CD4-positive, alpha-beta T cell treated with Interleukin-4 for 1 hour (primary cell): Measurements from ENCODE around the gene PPIL1.
A peak's percentile ranks its signal among the peaks of the same experiment; 100 is the strongest.
"Not testable (repeated sequence)": the region's sequence is repeated elsewhere in the genome, so short reads cannot be mapped to it uniquely, and the experiment has no call there.

Source experiments
- DNase-seq, 2 donors: peaks; one replicate each; pipeline ENCODE4 v3.0.0-alpha.2; 2020 to 2022

PPIL1 gene

DNA sequence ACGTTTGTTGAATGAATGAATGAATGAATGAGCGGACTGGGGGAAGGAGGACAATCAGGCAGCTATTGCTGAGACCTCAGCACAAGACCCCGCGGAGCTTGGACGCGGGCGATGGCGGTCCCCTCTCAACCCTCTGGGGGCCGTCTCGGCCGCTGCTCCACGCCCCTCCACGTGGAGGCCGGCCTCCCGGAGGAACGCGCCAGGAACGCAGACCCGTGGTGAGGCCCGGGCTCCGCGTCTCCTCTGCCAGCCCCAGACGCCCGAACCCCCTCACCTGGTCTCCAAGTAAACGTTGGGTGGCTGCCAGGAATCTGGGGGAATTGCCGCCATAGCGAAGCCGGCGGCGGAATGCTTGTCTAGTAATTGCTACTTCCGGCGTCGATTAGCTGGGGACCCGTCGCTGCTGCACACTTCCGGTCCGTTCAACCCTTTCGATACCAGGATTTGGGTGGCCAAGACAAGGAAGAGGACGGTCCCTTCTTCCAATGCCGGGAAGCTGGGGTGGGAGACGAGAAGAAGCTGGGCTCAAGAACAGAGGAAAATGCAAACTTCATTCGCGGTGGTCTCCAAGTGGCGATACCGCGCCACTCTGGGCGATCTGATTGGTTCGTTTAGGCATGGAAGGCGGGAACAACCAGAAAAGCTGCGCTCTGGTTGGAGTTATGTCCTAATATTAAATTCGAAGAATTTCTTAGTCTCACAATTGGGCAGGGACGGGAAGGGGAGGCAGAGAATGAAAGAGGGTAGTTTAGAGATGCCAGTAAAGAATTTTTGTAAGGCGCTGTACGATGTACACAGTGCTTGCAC, at the start of gene PPIL1:
Gene PPIL1, minus strand, starts transcription at position 361 of the 807 bp plus-strand sequence. Its CDS starts 31 bp downstream, at position 330.
- peak; percentile 87 to 91 for DNase-seq

DNA sequence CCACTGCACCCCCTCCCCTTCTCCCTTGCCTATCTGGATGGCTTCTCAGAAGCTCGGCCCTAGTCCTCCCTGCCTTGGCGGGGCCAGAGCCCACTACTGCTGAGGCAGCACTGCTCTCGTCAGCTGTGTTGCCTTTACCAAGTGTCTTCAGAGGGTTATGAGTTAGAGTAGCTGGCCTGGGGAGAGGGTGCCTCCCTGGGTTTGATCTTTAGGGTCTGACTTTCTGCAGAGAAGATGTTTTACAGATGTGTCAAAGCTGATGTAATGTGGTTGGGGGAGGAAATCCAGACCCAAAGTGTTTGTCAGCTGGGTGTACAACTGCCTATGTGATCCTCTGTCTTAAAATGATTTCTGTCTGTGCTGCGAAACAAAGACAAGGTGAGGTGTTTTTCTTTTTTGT, 49.5 kb upstream of the PPIL1 start:
- DNase-seq, result no peak

DNA sequence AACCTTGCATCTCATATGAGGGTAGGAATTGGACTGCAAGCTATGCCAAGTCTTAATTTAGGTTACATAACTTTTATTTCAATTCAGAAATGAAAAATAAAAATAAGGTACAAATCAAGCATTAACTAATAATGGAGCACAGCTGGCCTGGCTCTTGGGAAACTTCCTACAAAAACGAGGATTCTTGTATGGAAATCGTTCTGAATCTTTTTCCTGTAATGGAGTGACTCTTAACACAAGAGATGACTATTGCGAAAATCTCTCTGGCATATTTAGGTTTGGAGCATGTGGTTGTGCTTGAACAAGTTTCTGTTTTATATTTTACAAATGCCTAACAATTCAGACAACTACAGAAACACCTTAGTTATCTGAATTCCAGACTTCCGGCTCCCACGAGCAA, 45.9 kb upstream of the PPIL1 start:
- DNase-seq, result no peak

DNA sequence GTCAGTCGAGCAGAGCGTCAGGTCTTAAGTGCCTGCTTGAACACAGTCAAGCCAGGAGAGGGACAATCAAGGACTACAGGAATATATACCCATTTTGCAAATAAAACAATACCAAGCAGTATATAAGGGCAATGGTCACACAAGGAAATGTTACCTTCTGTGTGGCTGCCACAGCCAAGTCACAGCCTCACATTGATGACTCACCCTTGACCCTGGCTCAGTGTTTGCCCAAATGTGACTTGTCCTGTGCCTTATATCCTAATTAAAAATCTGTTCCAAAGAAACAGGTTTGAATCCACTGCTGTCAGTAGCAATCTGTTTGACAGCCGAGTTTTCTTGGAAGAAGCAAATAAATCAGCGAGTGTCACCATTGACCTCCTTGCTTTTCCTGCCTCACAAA, 45.4 kb upstream of the PPIL1 start:
- no peak for DNase-seq

DNA sequence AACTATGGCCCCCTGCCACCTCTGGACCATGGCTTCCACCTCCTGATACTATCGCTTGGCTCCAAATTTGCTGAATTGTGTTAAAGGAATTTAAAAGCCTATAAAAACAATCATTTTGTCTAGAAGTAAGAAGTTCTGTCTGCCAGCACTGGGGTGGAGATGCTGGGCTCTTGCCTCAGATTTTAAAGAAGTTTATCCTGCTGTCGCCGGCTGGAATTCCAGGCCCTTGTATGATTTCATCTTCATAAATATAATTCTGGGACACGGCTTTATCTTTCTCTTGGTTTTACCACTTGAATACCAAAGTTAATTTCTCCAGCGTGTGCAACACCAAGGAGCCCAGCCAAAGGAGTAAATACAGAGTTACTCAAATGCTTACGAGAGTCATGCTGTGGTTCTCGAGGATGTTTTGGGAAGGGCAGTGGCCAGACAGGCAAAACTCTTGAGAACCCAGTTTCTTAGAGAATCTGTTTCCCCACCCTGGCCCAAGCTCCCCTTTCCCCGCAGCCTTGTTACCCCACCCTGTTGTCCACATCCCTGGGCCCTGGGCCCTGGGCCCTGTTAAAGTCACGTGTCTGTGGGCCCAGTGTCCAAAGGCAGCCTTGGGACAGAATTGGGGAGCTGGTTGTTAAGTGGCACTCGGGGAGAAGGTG, 43.1 kb upstream of the PPIL1 start:
- DNase-seq, result no peak

DNA sequence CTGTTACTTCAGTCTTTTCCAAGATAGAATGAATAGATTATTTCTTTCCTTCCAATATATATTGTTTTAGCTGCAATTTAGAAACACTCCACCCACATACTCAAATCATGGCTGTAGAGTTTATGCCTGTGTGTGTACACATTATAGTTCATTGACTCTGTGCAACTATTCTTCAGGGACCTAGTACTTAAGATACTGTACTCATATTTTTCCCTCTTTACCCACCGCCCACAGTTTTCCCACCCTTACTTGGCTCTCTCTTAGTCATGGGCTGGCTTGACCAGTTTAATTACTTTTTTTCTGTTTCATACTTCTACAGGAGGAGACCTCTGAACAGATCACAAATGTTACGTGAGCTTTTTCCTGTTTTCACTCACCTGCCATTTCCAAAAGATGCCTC, 41.5 kb upstream of the PPIL1 start:
- DNase-seq, result no peak

DNA sequence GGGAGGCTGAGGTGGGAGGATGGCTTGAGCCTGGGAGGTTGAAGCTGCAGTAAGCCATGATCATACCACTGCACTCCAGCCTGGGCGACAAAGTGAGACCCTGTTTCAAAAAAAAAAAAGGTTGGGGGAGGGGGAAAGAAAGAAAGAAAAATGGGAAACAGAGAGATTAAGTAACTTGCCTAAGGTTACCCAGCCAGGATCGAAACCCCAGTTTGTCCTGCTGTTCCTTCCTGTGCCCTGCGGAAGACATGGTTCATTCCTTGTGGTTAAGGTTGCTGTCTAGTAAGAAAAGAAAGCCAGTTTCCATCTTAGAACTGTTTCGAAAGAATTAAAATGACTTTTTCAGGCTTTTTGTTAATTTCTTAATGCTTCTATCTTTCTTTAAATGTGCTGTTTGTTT, 41.0 kb upstream of the PPIL1 start:
- DNase-seq, result no peak

DNA sequence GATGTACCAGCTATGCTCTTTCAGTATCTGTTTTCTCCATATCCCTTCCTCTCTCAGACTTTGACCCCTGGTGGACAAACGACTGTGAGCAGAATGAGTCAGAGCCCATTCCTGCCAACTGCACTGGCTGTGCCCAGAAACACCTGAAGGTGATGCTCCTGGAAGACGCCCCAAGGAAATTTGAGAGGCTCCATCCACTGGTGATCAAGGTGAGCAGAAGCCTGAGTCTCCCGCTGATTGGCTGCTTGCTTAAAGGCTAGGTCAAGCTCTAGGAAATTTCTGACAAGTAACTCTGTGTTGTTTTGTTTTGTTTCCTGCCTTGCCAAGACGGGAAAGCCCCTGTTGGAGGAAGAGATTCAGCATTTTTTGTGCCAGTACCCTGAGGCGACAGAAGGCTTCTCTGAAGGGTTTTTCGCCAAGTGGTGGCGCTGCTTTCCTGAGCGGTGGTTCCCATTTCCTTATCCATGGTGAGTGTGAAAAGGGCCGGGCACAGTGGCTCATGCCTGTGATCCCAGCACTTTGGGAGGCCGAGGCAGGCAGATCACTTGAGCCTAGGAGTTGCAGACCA, 39.7 kb upstream of the PPIL1 start:
- DNase-seq, result peak in 1 of 2 donors; percentile 58

DNA sequence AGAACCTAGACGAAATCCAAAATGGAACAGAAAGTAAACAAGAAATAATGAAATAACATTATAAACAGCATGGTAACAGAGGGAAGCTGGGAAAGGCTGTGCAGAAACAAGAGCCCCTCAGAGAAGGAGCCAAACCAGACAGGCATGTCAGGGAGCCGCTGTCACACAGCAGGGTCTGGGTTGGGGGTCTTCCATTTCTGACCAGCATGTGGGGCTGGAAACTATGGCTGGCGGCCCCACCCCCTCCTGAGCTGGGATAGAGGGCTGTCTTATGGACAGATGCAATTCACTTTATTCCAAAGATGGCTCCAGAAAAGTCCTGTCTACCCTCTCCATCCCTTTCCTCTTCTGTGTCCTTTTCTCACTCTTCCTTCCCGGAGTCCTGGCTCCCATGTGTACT, 38.5 kb upstream of the PPIL1 start:
- no peak for DNase-seq

DNA sequence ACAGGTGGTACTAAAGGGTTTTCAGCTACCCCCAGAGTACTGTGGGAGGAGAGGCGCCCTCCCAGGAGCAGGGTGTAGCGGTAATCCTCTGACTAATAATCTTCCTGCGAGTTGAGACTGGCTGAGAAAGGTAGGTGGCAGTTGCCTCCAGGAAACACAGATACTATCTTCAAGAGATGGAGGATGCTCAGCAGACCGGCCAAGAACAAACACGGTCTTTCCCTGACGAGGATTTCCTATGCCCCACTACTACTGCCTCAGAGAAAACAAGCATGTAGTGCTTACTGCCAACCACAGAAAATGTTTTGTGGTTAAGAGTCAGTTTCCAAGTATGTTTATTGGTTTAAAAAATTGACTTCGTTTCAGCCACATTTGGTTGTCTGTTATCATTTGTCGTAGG, 38.0 kb upstream of the PPIL1 start:
- DNase-seq, result peak; percentile 42 to 77

DNA sequence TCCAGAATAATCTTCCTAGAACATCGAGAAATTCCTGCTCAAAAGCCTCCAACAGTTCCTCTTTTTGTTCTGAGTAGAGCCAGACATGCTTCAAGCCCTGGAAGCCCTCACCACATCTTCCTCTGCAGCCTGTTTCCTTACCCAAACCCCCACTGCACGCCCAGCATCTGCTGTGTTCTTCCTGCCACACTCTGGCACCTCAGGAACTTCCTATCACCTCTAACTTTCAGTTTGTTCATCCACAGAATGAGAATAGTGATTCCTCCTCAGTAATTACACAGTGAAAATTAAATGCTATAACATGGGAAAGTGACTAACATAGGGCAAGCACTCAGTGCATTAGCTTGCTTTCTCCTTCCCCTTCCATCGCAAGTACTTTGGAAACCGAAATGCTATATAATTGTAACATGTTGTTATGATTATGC, 37.4 kb upstream of the PPIL1 start:
- peak in 1 of 2 donors; percentile 36 for DNase-seq

DNA sequence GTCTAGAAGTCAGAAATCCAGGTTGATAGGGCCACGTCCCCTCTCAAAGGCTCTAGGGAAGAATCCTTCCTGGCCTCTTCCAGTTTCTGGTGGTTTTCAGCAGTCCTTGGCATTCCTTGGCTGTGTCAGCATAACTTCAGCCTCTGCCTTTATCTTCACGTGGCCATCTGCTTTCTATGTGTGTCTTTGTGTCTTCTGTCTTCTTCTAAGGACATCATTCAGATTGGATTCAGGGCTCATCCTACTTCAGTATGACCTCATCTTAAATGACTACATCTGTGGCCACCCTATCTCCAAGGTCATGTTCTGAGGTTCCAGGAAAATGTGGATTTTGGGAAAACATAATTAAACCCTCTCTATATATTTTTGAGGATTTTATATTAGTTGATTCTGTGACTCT, 34.1 kb upstream of the PPIL1 start:
- no peak for DNase-seq

DNA sequence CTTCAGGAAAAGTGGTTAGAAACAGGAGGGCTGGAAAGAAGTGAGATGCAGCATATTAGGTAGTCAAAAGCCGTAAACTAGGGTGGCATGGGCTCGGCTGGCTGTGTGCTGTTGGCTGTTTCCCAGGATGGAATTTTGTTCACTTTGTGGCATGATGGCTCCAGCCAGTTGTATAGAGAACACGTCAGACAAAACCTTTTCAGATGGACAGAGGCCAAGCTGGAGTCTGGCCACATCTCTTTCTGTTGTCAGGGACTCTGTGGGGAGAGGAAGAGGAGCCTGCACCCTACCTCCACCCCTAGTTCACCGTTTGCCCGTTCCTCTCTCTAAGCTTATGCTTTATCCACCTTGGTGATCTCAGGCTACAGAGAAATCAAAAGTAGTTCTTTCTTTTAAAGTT, 33.2 kb upstream of the PPIL1 start:
- DNase-seq, result no peak

DNA sequence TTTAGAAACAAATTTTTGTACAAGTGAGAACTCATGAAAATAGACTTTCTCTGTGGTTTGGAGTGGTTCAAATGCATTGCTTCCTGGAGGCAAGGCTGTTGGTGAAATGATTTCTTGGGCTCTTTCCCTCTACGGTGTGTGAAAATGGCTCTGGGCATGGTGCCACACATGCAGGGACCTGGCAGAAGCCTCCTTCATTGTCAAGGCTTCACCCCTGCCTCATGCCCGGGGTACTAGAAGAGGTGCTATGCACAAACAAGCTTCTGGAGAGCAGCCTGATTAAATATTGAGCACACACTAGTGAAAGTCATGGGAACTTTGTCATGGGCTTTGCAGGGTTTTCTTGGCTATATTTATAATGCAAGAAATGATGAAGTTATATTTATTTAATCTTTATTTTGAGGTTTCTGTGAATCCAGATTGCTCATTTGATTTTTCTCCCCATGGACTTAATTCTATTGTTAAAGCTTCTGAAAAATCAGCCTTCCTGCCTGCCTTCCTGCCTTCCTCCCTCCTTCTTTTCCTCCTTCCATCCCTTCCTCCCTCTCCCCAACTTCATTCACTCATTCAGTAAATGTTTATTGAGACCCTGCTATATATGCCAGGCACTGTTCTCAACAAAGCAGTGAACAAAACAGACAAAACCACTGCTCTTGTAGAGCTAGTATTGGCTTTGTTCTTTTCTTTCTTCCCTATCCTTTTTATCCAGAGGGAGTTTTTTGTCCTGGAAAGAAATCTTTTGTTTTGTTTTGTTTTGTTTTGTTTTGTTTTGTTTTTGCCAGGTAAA, 32.1 kb upstream of the PPIL1 start:
- no peak for DNase-seq

DNA sequence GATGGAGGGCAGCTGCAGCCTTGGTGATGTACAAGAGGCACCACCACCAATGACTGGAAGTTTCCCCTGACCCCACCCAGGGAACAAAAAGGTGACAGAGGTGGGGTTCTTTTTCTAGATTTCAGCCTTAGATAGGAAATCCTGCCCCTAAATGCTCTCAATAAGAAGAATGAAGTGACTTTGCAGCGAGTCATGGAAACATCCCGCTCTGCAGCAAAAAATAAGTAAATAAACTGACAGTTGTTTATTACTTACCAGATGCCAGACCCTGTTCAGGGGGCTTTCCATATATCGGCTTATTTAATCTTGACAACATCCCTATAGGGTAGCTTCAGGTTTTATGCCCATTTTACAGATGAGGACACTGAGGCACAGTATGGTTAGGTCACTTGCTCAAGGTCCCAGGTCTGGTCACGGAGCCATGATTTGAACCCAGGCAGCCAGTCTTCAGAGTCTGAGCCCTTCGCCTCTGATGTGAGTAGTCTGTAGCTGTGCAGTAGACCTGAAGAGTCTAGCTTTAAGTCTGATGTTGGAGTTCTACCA, 30.3 kb upstream of the PPIL1 start:
- DNase-seq, result no peak

DNA sequence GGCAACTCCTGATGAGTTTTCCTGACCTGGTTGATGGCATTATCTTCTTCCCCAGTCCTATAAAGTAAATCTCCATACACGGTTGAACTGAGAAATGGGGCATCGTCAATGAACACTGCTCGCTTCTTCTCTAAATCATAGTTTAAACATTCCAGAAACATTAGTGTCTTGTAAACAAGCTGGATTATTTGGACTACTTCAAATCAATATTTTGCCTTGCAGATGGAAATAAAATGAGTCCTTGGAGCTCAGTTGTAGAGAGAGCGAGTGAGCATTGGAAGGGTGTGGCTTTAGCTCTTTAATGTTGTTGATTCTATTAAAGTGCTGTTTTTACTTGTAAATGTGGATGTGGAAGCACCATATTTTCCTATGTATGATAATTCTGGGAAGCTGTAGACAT, 29.5 kb upstream of the PPIL1 start:
- no peak for DNase-seq

DNA sequence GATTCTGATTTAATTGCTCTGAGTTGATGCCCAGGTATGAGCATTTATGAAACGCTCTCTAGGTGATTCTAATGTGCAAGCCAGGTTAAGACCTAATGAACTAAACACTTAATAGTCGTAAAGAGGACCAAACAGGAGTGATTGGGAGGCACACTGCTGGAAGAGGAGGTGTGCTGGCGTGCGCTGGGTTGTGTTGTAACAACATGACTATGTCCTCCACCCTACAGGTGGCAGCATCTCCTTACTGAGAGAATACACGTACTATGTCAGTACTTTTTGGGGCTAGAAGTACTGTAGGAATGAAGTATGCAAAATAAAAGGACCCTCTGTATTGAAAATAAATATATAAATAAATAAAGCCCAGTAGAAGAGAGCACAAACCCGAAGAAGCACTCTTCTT, 23.0 kb upstream of the PPIL1 start:
- peak in 1 of 2 donors; percentile 41 for DNase-seq

DNA sequence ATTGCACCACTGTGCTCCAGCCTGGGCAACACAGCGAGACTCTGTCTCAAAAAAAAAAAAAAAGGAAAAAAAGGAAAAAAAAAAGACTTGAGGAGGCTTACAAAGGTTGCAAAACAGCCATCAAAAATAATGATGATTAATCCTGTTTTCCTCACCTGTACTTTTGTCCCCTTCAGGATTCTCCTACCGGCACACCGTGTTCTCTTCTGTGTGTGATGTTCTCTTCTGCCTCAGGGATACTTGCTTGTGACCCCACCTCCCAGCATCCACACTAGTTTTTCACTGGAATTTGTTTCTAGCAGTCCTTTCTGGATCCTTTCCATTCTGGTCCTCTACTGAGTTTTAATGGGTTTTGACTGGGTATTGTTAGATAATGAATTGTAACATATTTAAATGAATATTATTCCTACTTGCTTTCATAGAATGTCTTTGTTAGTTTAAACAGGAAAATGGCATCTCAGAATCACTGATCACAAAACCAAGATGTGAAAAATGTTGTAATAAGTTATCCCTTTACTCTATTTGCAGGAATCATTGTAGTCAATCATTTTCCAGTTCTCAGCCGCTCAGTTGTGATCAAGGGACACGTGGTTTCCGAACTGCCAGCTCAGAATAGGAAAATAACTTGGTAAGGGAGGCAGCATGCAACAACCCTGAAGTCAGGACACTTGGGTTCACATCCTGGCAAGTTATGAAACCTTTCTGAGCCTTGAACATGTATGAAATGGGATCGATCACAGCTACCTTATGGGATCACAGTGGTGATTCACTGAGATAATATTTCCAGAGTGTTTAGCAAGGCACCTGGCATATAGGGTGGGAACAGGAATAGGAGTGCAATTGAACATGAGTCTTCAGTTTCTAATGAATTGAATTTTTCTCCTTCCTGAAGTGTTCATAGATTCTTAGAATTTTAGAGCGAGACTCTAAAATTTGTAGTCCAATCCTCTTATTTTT, 19.7 kb upstream of the PPIL1 start:
- no peak for DNase-seq

DNA sequence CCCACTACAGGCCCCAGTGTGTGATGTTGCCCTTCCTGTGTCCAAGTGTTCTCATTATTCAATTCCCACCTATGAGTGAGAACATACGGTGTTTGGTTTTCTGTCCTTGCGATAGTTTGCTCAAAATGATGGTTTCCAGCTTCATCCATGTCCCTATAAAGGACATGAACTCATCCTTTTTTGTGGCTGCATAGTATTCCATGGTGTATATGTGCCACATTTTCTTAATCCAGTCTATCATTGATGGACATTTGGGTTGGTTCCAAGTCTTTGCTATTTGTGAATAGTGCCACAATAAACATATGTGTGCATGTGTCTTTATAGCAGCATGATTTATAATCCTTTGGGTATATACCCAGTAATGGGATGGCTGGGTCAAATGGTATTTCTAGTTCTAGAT, 16.6 kb upstream of the PPIL1 start:
- not testable (repeated sequence) for DNase-seq

DNA sequence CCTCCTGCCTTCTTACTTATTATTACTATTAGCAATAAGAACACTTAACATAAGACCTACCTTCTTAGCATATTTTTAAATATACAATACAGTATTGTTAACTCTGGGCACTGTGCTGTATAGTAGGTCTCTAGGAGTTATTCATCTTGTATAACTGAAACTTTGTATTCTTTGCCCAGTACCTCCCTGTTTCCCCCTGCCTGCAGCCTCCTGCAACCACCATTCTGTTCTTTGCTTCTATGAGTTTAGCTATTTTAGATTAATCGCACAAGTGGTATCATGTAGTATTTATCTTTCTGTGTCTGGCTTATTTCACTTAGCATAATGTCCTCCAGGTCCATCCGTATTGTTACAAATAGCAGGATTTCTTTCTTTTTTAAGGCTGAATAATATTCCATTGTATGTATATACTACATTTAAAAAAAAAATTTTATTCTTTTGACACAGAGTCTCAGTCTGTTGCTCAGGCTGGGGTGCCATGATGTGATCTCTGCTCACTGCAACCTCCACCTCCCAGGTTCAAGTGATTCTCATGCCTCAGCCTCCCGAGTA, 15.6 kb upstream of the PPIL1 start:
- no peak for DNase-seq

DNA sequence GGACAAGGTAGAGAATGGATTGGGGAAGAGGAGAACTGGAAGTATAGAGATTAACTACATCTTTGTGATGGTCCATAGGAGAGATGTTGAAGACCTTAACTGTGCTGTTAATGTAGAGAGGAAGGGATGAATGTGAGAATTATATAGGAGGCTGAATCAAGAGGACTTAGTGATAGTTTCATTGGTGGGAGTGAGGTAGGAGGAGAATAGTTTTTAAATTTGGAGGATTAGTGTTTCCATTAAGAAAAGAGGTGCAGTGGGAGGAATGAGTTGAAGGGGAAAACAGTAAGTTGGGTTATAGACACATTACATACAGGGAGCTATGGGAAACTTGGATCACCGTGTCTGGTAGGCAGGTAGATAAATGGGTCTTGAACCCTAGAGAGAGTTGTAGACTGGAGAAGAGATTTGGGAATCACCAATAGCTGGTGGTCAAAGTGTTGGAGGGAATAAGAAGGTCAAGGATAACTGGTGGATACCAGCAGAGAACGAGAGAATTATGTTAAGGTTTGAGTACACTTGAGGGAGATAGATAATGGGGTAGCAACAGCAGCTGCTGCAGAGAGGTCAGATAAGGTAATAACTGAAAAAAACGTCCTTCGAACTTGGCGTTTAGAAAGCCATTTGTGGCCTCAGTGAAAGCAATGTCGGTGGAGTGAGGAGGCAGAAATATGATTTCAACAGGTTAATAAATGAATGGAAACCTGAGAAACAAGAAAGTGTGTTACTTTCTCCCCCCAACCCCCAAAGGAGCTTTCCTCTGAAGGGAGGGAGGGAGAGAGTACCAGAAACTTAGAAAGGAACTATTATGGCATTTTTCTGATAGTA, 14.3 kb upstream of the PPIL1 start:
- DNase-seq, result no peak
